ENCODE measurements around the gene BIRC7.

BIRC7 gene, protein sequence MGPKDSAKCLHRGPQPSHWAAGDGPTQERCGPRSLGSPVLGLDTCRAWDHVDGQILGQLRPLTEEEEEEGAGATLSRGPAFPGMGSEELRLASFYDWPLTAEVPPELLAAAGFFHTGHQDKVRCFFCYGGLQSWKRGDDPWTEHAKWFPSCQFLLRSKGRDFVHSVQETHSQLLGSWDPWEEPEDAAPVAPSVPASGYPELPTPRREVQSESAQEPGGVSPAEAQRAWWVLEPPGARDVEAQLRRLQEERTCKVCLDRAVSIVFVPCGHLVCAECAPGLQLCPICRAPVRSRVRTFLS

DNA sequence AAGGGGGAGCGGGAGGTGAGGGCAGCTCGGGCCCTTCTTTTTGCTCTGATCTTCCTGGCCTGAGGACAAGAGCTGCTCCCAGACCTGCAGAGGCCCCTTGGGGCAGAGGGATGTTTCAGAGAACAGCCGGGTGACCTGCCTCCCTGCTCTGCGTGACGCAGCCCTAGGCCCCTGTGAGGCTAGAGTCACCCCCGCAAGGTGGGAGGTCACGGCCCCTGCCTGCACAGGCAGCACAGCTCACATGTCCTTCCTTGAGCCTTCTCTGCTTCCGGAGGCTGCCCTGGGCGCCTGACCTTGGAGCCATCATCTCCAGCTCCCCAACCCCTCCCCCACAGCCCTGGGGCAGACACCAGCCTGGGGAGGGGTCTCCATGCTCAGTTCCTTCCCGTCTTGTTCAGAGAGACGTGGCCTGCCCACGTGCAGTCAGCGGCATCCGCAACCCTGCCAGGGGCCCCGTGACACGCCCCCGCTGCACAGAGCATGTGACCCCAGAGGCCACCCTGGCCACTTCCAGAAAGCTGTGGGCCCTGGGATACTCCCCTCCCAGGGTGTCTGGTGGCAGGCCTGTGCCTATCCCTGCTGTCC is at the start of gene BIRC7:
BIRC7 (plus strand) TSS at position 507 of the 585 bp plus-strand sequence. CDS start 192 bp downstream, outside the sequence.
- Histone ChIP-seq H3K36me3 (ENCODE audit: control insufficient read depth in 5 of 5, insufficient read depth in 5 of 5, low read length in 5 of 5) (no peaks in the 10 kb centered on the region), H3K9me3 (ENCODE audit: control insufficient read depth in 5 of 5, low read length in 5 of 5) (no peaks in the 10 kb centered on the region), H3K4me1 (ENCODE audit: control insufficient read depth in 5 of 5, insufficient read depth in 5 of 5, low read length in 5 of 5) (peaks cover 4 to 27% (median 15%) of the 10 kb centered on the region in 5 donors), H3K27ac (ENCODE audit: low read depth, low read length) (no peak within 1 kb of the TSS), H3K27me3 (ENCODE audit: control insufficient read depth in 5 of 5, insufficient read depth in 4 of 5, low read length in 5 of 5) (peaks cover 10 to 39% (median 25%) of the 10 kb centered on the region in 5 donors), H3K9ac (ENCODE audit: low read length in 5 of 5) (no peak within 1 kb of the TSS), H3K4me3 (ENCODE audit: low read depth in 1 of 5, low read length in 5 of 5) (no peak within 1 kb of the TSS)

DNA sequence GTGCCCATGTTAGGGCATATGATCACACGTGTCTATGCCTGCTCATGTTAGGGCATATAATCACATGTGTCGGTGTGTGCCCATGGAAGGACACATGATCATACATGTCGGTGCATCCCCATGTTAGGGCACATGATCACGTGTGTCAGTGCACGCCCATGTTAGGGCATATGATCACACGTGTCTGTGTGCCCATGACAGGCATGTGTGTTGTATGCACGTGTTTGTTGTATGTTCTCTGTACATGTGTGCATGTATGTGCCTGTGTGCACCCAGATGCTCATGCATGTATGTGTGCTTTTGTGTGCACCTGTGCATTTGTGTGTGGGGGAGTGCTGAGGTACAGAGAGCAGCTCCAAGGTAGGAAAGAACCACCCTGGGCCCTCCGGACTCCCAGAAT is 49.6 kb upstream of the BIRC7 start:
- Histone ChIP-seq H3K27ac (ENCODE audit: low read depth, low read length) (no peak overlapping the region), H3K4me1 (ENCODE audit: control insufficient read depth in 5 of 5, insufficient read depth in 5 of 5, low read length in 5 of 5) (no peaks in the 10 kb centered on the region), H3K36me3 (ENCODE audit: control insufficient read depth in 5 of 5, insufficient read depth in 5 of 5, low read length in 5 of 5) (no peaks in the 10 kb centered on the region), H3K4me3 (ENCODE audit: low read depth in 1 of 5, low read length in 5 of 5) (no peak overlapping the region), H3K9me3 (ENCODE audit: control insufficient read depth in 5 of 5, low read length in 5 of 5) (no peaks in the 10 kb centered on the region), H3K9ac (ENCODE audit: low read length in 5 of 5) (no peak overlapping the region), H3K27me3 (ENCODE audit: control insufficient read depth in 5 of 5, insufficient read depth in 4 of 5, low read length in 5 of 5) (peaks cover 6 to 28% (median 24%) of the 10 kb centered on the region in 5 donors)

DNA sequence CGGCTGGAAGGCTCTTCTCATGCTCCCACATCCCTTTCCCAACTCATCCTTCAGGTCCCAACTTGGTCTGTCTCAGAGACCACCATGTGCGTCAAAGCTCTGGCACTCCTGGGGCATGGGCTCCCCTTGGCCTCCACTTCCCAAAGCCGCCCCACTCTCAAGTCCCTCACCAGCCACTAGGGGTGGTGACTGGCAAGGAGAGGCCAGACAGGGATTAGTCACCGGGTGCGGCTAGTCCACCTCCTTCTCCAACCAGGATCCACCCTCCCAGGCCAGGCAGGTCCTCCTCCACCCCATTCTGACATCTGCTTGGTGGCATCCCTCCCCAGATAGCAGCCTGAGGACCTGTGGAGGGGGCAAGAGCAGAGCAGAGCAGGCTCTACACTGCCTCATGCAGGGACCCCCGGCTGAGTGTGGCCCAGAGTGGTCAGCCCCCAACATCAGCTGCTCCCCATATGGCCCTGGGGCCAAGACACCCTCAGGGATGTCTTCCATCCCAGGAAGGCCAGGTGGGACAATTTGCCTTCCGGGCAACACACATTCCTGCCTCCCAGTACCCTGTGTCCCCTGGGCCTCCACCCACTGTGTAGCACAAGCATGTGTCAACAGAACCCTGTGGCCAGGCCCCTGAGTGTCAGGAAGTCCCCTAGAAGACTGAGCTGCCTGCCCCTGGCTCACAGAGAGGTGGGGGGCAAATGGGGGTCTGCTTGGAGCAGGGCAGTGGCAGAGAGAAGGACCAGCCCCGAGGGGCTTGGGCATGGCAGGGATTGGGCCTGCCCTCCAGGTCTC is 49.0 kb upstream of the BIRC7 start:
- Histone ChIP-seq H3K9me3 (ENCODE audit: control insufficient read depth in 5 of 5, low read length in 5 of 5) (no peaks in the 10 kb centered on the region), H3K27me3 (ENCODE audit: control insufficient read depth in 5 of 5, insufficient read depth in 4 of 5, low read length in 5 of 5) (peaks cover 6 to 22% (median 18%) of the 10 kb centered on the region in 5 donors), H3K9ac (ENCODE audit: low read length in 5 of 5) (no peak overlapping the region), H3K27ac (ENCODE audit: low read depth, low read length) (no peak overlapping the region), H3K36me3 (ENCODE audit: control insufficient read depth in 5 of 5, insufficient read depth in 5 of 5, low read length in 5 of 5) (no peaks in the 10 kb centered on the region), H3K4me1 (ENCODE audit: control insufficient read depth in 5 of 5, insufficient read depth in 5 of 5, low read length in 5 of 5) (no peaks in the 10 kb centered on the region), H3K4me3 (ENCODE audit: low read depth in 1 of 5, low read length in 5 of 5) (no peak overlapping the region)

DNA sequence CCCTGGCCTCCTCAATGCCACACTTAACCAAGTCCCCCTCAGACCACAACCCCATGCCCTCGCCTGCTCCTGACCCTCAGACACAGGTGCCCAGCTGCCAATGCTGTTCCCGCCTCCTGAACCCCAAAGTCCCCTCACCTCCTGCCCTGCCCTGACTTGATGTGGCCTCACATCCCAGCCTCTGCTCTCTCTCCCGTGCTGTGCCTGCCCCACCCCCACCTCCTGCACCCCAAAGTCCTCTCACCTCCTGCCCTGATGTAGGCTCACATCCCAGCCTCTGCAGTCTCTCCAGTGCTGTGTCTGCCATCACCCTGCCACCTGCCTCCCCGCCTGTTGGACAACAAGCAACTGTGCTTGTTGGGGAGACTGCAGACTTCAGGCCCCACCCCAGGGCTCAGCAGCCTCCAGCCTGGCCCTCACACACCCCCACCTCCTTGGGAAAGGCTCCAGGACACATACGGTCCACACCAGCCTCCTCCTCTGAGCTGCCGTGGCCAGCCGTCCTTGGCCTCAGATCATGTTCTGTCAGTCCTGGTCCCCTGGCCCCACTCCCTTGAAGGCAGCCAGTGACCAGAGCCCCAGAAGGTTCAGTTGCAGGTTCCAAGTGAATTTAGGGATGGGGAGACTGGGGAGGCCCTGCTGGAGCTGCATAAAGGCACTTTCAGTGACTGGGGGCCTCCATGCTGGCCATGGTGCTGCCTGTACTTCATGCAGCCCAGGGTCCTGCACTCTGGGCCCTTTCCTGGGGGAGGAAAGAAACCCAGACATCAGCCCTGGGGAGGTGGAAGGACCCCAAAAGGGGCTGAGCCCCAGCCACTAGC is 48.2 kb upstream of the BIRC7 start:
- Histone ChIP-seq H3K4me1 (ENCODE audit: control insufficient read depth in 5 of 5, insufficient read depth in 5 of 5, low read length in 5 of 5) (no peaks in the 10 kb centered on the region), H3K9ac (ENCODE audit: low read length in 5 of 5) (no peak overlapping the region), H3K27ac (ENCODE audit: low read depth, low read length) (no peak overlapping the region), H3K4me3 (ENCODE audit: low read depth in 1 of 5, low read length in 5 of 5) (no peak overlapping the region), H3K9me3 (ENCODE audit: control insufficient read depth in 5 of 5, low read length in 5 of 5) (no peaks in the 10 kb centered on the region), H3K27me3 (ENCODE audit: control insufficient read depth in 5 of 5, insufficient read depth in 4 of 5, low read length in 5 of 5) (peaks cover 6 to 14% (median 14%) of the 10 kb centered on the region in 5 donors), H3K36me3 (ENCODE audit: control insufficient read depth in 5 of 5, insufficient read depth in 5 of 5, low read length in 5 of 5) (no peaks in the 10 kb centered on the region)

DNA sequence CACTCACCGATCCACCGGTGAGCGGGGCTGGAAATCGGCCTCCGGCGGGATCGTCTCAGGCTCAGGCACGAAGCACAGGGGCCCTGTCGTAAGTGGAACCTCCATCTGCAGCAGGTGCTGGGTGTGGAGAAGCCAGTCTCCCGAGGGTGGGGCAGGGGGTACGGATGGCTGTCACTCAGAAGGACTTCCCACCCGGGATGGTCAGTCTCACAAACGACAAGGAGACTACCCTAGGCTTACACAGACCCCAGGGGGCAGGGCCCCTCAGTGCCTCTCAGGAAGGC is 47.6 kb upstream of the BIRC7 start:
- no peaks in the 10 kb centered on the region for H3K4me1 ChIP-seq (ENCODE audit: control insufficient read depth in 5 of 5, insufficient read depth in 5 of 5, low read length in 5 of 5)
- H3K27me3 ChIP-seq (ENCODE audit: control insufficient read depth in 5 of 5, insufficient read depth in 4 of 5, low read length in 5 of 5), result peaks cover 2 to 9% (median 9%) of the 10 kb centered on the region in 5 donors
- H3K27ac ChIP-seq (ENCODE audit: low read depth, low read length), result no peak overlapping the region
- no peaks in the 10 kb centered on the region for H3K36me3 ChIP-seq (ENCODE audit: control insufficient read depth in 5 of 5, insufficient read depth in 5 of 5, low read length in 5 of 5)
- no peaks in the 10 kb centered on the region for H3K9me3 ChIP-seq (ENCODE audit: control insufficient read depth in 5 of 5, low read length in 5 of 5)
- H3K4me3 ChIP-seq (ENCODE audit: low read depth in 1 of 5, low read length in 5 of 5), result no peak overlapping the region
- no peak overlapping the region for H3K9ac ChIP-seq (ENCODE audit: low read length in 5 of 5)

DNA sequence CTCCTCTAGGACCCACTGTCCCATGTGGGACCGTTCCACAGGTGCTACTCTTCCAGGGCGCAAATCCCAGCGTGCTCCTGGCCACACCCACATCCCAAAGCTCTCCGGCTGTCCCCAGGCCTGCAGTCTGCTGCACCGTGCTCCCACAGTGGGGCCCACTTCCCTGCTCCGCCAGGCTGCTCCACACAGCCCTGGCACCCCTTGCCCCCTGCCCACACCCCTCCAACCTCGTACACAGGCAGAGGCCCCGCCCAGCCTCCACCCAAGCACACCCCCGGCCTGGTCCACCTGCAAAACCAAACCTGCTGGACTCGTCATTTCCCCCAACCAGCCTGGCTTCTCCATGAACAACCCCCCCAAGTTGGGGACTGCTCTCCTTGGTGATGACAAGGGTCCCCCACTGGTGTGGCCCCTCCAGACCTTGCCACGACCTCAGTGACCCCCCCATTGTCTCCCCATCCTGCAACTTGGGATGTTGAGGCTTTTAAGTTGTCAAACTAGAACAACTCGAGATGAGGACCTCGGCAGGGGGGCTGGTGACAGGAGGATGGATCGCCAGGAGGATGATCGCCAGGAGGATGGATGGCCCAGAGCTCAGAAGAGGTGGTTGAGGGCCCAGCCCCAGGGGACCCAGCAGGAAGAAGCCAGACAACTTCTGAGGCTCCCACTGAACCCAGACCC is 46.9 kb upstream of the BIRC7 start:
- peaks cover 0 to 3% (median 0%) of the 10 kb centered on the region in 5 donors for H3K4me1 ChIP-seq (ENCODE audit: control insufficient read depth in 5 of 5, insufficient read depth in 5 of 5, low read length in 5 of 5)
- H3K36me3 ChIP-seq (ENCODE audit: control insufficient read depth in 5 of 5, insufficient read depth in 5 of 5, low read length in 5 of 5), result no peaks in the 10 kb centered on the region
- peaks cover 0 to 3% (median 2%) of the 10 kb centered on the region in 5 donors for H3K27me3 ChIP-seq (ENCODE audit: control insufficient read depth in 5 of 5, insufficient read depth in 4 of 5, low read length in 5 of 5)
- H3K9me3 ChIP-seq (ENCODE audit: control insufficient read depth in 5 of 5, low read length in 5 of 5), result no peaks in the 10 kb centered on the region
- no peak overlapping the region for H3K27ac ChIP-seq (ENCODE audit: low read depth, low read length)
- H3K4me3 ChIP-seq (ENCODE audit: low read depth in 1 of 5, low read length in 5 of 5), result no peak overlapping the region
- no peak overlapping the region for H3K9ac ChIP-seq (ENCODE audit: low read length in 5 of 5)

DNA sequence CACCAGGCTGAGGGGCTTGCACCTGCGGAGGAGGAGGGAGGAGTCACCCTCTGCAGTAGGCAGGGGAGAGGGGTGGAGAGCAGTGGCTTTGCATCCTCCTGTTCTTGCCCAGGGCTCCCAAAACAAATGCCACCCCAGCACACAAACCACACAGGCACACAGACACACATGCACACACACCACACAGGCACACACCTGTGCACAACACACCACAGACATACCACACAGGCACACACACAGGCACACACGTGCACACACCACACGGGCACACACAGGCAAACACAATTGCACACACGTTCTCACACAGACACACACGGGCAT is 46.4 kb upstream of the BIRC7 start:
- Histone ChIP-seq H3K9ac (ENCODE audit: low read length in 5 of 5) (no peak overlapping the region), H3K36me3 (ENCODE audit: control insufficient read depth in 5 of 5, insufficient read depth in 5 of 5, low read length in 5 of 5) (no peaks in the 10 kb centered on the region), H3K27ac (ENCODE audit: low read depth, low read length) (no peak overlapping the region), H3K9me3 (ENCODE audit: control insufficient read depth in 5 of 5, low read length in 5 of 5) (no peaks in the 10 kb centered on the region), H3K4me3 (ENCODE audit: low read depth in 1 of 5, low read length in 5 of 5) (no peak overlapping the region), H3K27me3 (ENCODE audit: control insufficient read depth in 5 of 5, insufficient read depth in 4 of 5, low read length in 5 of 5) (peaks cover 0 to 3% (median 0%) of the 10 kb centered on the region in 5 donors), H3K4me1 (ENCODE audit: control insufficient read depth in 5 of 5, insufficient read depth in 5 of 5, low read length in 5 of 5) (peaks cover 0 to 6% (median 0%) of the 10 kb centered on the region in 5 donors)

DNA sequence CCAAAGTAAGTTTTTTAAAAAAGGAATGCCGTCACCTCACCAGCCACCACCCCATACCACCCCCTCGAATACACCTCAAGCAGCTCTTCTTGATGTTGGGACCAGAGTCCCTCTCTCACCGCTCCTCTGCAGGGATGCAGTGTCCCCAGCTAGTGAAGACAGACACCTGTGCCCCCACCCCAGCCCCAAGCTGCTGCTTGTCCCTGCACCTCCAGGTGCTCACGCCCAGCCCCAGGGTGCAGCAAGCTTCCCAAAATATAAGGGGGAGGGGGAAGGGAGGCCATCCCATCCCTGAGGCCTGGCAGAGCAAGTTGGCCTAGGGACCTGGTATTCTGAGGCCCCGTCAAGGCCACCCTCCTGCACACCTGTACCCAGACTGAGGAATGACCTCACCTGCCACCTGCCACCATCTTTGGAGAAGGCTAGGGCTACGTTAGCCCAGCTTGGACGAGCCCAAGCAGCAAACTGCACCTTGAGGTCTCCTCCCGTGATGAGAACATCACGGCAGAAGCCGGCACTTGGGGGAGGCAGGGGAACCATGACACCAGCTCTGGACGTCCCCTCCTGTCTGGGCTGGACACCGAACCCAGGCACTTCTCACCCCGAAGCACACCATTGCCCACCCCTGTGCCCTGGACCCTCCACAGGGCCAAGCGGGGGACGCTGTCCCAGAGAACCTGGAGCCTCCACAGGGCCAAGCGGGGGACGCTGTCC is 45.7 kb upstream of the BIRC7 start:
- H3K36me3 ChIP-seq (ENCODE audit: control insufficient read depth in 5 of 5, insufficient read depth in 5 of 5, low read length in 5 of 5), result peaks cover 0 to 4% (median 3%) of the 10 kb centered on the region in 5 donors
- H3K9me3 ChIP-seq (ENCODE audit: control insufficient read depth in 5 of 5, low read length in 5 of 5), result no peaks in the 10 kb centered on the region
- peaks cover 0 to 6% (median 0%) of the 10 kb centered on the region in 5 donors for H3K4me1 ChIP-seq (ENCODE audit: control insufficient read depth in 5 of 5, insufficient read depth in 5 of 5, low read length in 5 of 5)
- H3K9ac ChIP-seq (ENCODE audit: low read length in 5 of 5), result no peak overlapping the region
- H3K27ac ChIP-seq (ENCODE audit: low read depth, low read length), result no peak overlapping the region
- peaks cover 0 to 3% (median 0%) of the 10 kb centered on the region in 5 donors for H3K27me3 ChIP-seq (ENCODE audit: control insufficient read depth in 5 of 5, insufficient read depth in 4 of 5, low read length in 5 of 5)
- no peak overlapping the region for H3K4me3 ChIP-seq (ENCODE audit: low read depth in 1 of 5, low read length in 5 of 5)

DNA sequence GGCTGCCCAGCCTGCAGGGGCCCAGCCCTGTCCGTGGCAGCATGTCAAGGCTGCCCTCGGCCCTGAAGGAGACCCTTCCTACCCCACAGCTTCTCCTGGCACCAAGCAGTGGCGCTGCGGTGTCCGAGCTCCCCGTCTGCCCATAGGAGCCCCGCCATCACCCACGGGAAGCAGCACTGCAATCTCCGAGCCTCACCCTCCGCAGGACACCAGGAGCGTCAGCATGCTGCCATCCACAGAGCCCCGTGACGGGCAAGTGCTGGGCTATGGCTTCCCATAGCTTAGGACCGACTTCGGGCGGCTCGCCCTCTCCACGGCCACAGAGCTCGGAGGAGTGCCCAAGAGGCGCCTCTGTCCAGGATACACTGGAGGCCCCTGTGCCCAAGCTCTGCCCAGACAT is 44.9 kb upstream of the BIRC7 start:
- Histone ChIP-seq H3K4me3 (ENCODE audit: low read depth in 1 of 5, low read length in 5 of 5) (no peak overlapping the region), H3K4me1 (ENCODE audit: control insufficient read depth in 5 of 5, insufficient read depth in 5 of 5, low read length in 5 of 5) (peaks cover 0 to 6% (median 0%) of the 10 kb centered on the region in 5 donors), H3K9ac (ENCODE audit: low read length in 5 of 5) (no peak overlapping the region), H3K27me3 (ENCODE audit: control insufficient read depth in 5 of 5, insufficient read depth in 4 of 5, low read length in 5 of 5) (peaks cover 0 to 3% (median 0%) of the 10 kb centered on the region in 5 donors), H3K36me3 (ENCODE audit: control insufficient read depth in 5 of 5, insufficient read depth in 5 of 5, low read length in 5 of 5) (peaks cover 4 to 12% (median 11%) of the 10 kb centered on the region in 5 donors), H3K27ac (ENCODE audit: low read depth, low read length) (no peak overlapping the region), H3K9me3 (ENCODE audit: control insufficient read depth in 5 of 5, low read length in 5 of 5) (no peaks in the 10 kb centered on the region)

Data from subcutaneous abdominal adipose tissue (tissue), 5 donors.